Colon (tissue), 2 donors: ENCODE data around the gene EBF3.

ENCODE experiments used
- FAIRE-seq: peaks from 2 replicates; lab custom pipeline; 2012; peaks lifted over from hg19 to GRCh38; lab: Jason Lieb, UNC
- donor health status: control.
- donor health status: control.

Gene EBF3

GRCh38 chr10:129836253-129836652 lies 127.8 kb downstream of the EBF3 start:
- no peak for FAIRE-seq

DNA sequence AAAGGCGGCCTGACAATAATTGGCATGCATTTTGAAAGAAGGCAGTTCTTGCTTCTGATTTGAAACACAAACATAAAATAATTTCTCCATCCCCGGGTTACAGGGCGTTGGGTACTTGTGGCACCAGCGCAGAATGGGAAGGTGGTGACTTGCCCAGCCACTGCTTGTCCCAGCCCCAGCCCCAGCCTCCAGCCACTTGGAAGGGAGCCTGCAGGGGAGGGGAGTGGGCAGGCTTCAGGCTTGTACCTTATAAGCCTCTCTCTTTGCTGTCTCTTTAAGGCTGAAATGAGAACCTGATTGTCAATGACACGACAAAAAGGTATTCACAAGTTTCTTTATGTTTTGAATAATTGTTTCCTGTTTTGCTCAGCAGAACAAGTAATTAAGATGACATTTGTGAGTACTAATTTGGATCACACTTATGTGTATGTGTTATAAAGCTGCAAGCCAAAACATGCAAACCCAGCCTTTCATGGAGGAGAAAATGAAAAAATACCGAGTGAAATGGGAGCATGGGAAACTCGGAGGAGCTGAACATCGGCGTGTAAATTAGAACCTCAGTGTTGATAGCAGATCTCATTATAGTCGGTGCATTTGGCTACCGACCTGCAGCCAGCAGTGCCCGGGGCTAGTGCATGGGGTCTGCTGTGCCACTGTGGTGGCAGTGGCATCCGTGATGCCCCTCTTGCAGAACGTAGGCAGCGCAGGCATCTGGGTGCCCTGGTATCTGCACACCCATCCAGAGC lies 129.9 kb downstream of the EBF3 start:
- no peak for FAIRE-seq

DNA sequence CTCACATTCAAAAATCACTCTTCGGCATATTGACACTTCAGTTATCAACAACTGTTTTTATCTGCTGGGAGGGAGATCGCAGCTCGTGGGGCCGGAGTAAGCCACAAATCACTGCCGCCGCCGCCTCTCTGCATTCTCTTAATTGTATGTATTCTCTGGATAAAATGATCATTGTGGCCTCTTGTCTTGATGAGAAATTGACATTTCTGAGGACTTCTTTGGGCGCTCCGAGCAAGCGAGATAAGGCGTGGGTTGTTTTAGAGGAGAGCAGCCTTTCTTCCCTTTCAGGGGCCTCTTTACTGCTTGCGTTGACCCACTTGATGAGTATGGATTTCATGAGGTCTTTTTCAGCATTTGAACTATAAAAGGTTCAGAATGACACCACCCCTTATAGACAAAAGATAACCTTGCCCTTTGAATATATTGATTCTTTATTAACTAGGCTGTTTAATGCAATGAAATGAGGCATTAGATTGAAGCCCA lies 130.6 kb downstream of the EBF3 start:
- no peak for FAIRE-seq

GRCh38 chr10:129832573-129833467 lies 131.3 kb downstream of the EBF3 start:
- no peak for FAIRE-seq

GRCh38 chr10:129831150-129831549 lies 132.9 kb downstream of the EBF3 start:
- FAIRE-seq = no peak

GRCh38 chr10:129825826-129826225 lies 138.2 kb downstream of the EBF3 start:
- no peak for FAIRE-seq

- no peak for FAIRE-seq
Observed at GRCh38 chr10:129825221-129825620, 138.9 kb downstream of the EBF3 start.

DNA sequence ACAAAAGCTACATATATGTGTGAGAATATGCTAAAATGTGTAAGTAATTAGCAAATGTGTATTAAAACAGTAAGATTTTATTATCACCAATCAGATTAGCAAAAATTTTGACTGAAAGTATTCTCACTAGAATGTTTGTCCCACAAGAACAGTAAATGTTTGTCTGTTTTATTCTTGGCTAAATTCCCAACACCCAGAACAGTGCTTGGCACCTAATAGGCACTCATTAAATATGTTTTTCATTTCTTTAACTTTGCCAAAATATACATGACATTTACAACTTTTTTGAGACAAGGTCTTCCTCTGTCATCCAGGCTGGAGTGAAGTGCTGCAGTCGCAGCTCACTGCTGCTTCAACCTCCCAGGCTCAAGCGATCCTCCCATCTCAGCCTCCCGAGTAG lies 143.6 kb downstream of the EBF3 start:
- FAIRE-seq = no peak

- no peak for FAIRE-seq
Observed at GRCh38 chr10:129816656-129817045, 147.4 kb downstream of the EBF3 start.

GRCh38 chr10:129815898-129816655 lies 148.0 kb downstream of the EBF3 start:
- no peak for FAIRE-seq

GRCh38 chr10:129814681-129815646 lies 149.1 kb downstream of the EBF3 start:
- no peak for FAIRE-seq

DNA sequence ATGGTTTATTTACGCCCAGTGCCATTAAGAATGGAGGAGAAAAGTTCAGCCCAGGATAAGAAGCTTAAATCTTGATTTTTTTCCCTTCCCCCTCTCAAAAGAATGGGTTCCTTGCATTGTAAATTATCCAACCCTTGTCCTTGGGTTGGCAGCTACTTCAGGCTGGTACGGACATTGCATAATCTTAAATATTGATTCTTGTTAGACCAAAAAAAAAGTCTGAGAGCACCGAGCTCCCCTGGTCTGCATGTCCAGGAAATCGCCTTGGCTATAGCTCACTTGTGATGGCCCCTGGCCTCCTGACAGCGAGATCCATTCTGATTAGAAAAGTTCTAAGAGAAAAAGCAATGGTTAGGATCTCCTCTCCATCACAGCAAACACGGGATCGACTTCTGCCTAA lies 151.7 kb downstream of the EBF3 start:
- FAIRE-seq = no peak

DNA sequence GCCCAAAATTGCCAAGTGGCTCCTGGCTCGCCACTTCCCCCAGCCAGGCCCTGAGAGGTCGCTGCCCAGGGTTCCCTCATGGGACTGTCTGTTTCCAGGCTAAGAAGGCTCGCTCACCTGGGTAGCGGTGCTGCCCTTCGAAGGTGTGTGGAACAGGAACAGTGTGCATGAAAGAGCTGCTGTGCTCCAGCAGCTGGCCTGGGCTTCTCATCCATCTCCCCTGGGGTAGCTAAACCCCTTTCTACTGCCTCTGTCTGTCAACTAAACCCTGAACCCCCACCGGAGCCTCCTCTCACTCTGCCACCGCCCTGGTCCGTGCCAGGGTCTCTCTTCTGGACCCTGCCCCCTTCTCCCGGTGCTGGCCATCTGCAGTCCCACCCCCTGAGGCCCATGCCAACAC lies 152.9 kb downstream of the EBF3 start:
- no peak for FAIRE-seq

DNA sequence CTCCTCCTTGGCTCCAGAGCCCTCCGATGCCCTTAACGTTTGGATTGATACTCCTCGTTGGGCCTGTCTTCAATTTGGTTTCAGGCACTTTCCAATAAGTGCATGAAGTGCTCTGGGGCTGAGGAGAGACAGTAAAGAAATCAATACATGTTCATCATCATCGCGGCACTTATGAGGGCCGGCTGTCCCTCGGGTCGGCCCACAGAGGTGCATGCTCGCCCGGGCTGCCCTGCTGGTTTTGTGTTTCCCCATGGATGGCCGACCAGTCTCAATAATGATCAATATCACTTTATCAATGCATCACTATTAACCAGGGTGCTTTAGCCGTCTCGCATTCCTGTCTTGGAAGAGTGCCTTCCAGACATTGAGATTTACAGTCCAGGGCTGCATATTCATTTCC lies 154.2 kb downstream of the EBF3 start:
- no peak for FAIRE-seq

DNA sequence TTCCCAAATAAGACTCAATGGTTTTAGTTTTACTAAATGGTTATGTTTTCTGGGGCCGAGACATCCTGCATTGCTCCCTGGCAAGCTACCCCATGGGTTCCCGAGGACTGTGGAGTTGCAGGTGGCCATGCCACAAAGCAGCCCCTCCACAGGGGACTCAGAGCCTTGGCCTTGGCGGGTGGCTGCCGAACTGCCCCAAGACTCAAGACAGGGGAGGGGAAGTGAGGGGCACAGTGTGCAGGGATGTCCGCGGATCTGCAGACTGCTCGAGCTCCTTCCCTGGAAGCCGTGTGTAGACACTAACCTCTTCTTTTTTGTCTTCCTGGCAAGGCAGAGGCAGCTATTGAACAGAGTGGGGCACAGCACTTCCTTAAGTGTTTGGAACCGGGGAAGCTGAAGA lies 154.6 kb downstream of the EBF3 start:
- FAIRE-seq = no peak

DNA sequence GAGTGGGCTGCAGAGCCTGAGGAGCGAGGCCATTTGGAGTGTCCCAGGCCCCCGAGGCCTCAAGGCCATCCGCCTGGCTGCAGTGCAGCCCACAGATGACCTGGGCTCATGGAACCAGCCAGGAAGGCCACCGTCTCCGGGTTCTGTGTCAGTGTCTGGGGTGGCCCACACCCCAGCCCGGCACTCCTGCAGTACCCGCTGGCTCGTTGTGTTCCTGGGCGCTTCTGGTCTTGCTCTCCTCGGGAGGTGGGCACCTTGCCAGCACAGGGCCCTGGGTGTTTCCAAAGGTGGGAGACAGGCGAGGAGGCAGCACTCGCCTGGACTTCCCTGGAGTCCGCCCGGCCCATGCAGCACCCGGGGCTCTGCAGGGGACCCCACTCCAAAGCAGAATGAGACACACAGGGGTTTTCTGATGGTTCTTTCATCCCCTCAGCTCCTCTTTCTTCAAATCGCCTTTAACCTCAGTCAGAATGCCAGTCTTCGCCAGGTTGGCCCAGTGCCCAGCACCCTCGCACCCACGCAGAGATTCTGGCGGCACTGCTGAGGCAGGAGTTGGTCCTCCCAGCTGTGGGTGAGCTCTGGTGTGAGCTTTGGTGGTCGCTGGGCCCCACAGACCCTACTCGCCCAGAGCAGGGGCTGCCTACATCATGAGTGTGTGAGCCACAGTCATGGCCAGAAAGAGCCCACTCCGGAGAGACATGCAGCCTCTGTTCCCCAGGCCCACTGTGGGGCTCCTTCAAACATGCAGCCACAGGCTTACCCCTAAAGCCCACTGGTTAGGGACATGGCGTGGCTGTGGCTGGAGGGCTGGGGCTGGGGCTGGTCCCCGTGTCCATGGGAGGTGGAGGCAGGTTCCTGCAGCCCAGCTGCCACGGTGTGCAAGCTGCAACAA lies 155.7 kb downstream of the EBF3 start:
- FAIRE-seq = no peak

GRCh38 chr10:129807211-129807610 lies 156.9 kb downstream of the EBF3 start:
- no peak for FAIRE-seq

- no peak for FAIRE-seq
Observed at GRCh38 chr10:129800796-129801340, 163.2 kb downstream of the EBF3 start.

DNA sequence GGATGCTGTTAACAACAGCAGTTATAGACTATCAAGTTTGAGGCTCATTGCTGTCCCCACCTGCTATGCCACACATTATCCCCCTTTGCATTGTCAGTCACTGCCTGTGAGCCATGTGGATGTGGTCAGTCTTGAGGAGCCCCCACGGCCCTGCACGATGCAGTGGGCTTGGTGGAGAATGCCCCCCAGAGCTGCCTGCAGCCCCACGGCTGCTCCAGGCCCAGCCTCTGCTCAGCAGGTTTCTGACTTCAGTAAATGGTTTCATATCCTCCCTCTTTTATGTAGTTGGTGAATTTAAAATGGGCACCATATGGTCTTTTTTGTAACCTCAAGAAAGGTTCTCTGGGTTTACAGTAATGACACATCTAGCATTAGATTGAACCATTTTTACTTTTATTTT lies 164.1 kb downstream of the EBF3 start:
- FAIRE-seq = no peak
